DND-41 (cell line): Measurements from ENCODE around the gene ZNF71.

Experiments used
- EZH2 ChIP-seq: IDR thresholded peaks from 3 replicates; pipeline ENCODE4 v1.6.1; 2012; ENCODE audit warnings: borderline replicate concordance, low read depth, mild to moderate bottlenecking, moderate library complexity, low read length, inconsistent platforms; ENCODE audit not compliant: severe bottlenecking
- TF ChIP-seq, protein P1 (sequence below): IDR thresholded peaks from 2 replicates; pipeline ENCODE4 v1.5.1; 2012; ENCODE audit warnings: borderline replicate concordance, low read length, moderate library complexity, mild to moderate bottlenecking; ENCODE audit not compliant: poor library complexity, severe bottlenecking; ENCODE audit errors: extremely low read depth

DNA sequence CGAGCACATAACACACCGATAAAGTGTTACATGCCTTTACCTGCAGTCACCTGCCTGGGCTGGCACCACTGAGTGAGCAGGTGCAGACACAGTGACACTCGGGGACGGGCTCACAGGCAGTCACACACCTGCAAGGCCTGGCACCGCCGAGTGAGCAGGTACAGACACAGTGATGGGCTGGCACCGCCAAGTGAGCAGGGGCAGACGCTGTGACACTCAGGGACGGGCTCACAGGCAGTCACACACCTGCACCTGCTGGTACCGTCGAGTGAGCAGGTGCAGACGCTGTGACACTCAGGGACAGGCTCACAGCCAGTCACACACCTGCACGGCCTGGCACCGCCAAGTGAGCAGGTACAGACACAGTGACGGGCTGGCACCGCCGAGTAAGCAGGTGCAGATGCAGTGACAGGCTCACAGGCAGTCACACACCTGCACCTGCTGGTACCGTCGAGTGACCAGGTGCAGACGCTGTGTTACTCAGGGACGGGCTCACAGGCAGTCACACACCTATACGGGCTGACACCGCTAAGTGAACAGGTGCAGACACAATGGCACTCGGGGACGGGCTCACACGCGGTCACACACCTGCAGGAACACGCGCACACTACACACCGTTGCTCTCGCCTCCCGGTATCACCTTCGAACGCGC lies 76.0 kb downstream of the ZNF71 start:
- TF ChIP-seq EZH2 = no peak
- TF ChIP-seq, protein P1, sequence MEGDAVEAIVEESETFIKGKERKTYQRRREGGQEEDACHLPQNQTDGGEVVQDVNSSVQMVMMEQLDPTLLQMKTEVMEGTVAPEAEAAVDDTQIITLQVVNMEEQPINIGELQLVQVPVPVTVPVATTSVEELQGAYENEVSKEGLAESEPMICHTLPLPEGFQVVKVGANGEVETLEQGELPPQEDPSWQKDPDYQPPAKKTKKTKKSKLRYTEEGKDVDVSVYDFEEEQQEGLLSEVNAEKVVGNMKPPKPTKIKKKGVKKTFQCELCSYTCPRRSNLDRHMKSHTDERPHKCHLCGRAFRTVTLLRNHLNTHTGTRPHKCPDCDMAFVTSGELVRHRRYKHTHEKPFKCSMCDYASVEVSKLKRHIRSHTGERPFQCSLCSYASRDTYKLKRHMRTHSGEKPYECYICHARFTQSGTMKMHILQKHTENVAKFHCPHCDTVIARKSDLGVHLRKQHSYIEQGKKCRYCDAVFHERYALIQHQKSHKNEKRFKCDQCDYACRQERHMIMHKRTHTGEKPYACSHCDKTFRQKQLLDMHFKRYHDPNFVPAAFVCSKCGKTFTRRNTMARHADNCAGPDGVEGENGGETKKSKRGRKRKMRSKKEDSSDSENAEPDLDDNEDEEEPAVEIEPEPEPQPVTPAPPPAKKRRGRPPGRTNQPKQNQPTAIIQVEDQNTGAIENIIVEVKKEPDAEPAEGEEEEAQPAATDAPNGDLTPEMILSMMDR = no peak
